ENCODE data around the gene PID1.

PID1 gene

DNA sequence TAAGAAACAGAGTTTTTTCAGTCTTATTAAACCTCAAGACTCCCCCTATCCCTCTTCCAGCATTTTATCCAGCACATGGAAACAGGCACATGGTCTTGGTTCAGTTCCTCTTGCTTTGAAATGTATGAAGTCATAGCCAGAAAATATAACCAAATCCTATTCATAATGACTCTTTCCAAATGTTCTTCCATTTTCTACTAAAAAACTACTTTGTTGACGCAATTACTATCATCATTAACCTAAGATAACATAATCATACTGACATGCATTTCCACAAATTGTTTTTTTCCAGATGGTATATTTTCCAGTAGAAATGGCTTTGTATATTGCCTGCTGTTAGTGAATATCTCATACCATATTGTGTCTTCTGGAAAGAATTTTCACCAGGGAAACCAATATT, 261.3 kb downstream of the PID1 start:
- no peak for DNase-seq (ENCODE audit: low spot score)

DNA sequence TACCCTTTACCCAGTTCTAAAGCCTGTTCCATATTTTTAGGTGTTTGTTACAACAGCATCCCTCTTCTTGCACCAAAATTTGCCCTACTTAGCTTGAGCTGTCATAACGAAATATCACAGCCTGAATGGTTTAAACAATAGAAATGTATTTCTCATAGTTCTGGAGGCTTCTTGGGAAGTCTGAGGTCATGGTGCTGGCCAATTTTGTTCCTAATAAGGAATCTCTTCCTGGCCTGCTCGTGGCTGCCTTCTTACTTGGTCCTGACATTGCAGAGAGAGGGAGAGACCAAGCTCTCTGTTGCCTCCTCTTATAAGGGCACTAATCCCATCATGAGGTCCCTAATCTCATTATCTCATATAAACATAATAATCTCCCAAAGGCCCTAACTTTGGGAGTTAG, 267.8 kb downstream of the PID1 start:
- DNase-seq (ENCODE audit: low spot score): no peak

DNA sequence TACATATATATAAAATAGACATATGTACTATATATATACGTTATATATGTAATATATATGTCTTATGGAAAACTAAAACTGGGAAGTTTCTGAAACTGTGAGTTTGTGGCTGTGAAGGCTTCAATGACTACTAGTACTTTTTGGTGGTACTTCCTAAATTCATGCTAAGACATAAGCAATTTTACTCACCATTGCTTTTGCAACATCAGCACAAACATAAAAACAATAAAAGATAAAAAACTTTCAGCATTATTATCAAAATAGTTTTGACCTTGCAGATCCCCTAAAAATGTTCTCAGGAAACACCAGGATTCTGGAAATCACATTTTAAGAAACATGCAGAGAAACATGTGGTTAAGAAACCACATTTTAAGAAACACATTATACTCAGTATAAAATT, 269.9 kb downstream of the PID1 start:
- DNase-seq (ENCODE audit: low spot score): no peak

DNA sequence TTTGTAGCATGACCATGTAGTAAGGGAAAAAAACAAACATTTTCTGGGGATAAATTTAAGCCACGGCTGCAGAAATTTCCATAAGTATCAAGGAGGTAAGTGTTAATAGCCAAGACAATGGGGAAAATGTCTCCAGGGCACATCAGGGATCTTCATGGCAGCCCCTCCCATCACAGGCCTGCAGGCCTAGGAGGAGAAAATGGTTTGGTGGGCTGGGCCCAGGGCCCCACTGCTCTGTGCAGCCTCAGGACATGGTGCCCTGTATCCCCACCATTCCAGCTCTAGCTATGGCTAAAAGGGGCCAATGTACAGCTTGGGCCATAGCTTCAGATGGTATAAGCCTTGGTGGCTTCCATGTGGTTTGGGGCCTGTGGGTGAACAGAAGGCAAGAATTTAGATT, 271.8 kb downstream of the PID1 start:
- no peak for DNase-seq (ENCODE audit: low spot score)

DNA sequence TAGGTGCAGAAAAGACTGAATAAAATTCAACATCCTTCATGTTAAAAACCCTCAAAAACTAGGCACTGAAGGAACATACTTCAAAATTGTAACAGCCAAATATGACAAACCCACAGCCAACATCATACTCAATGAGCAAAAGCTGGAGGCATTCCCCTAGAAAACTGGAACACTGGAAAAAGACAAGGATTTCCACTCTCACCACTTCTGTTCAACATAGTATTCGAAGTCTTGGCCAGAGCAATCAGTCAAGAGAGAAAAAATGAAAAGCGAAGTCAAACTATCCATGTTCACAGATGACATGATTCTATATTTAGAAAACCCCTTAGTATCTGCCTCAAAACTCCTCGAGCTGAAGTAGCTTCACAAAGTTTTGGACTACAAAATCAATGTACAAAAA, 282.3 kb downstream of the PID1 start:
- DNase-seq (ENCODE audit: low spot score): no peak

DNA sequence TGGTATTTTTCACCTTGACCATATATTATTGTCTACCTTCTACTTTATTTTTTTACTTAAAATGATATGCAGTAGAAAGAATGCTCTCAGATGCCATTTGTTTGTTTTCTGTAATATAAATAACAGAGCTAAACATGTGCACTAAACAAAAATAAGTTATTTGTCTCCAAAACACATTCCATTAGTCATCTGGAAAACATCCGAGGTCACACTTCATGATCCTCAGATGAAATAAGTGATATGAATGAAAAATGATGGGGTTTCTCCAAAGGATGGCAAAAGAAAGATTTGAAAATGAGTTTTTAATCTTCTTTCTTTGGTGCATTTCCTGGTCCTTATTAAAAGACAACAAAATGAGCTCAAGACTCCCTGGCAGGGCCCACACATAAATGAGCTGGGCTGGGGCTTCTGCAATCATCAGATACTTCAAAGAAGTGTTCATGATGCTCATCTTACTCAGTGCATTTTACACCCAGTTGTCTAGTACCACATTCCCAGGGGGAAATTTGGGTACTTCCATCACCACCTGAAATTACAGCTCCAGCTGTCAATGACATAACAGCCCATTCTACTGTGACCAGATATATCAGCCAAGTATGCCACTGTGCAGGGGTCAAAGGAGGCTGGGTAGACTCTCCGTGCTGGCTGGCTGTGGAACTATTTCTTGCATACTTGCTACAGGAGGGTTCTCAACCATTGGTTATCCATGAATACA, 283.5 kb downstream of the PID1 start:
- no peak for DNase-seq (ENCODE audit: low spot score)

DNA sequence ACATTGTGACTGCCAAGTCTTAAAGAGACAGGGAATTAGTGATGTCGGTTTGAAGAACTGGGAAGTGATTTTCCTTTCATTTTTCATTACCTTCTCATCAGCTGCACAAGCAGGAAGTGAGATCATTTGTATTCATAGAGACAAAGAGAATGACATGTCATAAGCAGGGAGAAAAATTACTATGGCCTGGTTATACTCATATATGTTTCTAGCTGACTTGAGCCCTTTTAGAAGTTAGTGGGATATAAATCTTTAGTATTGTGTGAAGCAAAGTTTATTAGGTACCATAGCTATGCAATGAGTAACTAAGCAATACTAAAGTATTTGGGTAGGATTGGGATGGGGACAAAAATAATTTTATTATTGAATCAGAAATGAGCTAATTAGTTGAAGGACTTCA, 284.1 kb downstream of the PID1 start:
- DNase-seq (ENCODE audit: low spot score): no peak

DNA sequence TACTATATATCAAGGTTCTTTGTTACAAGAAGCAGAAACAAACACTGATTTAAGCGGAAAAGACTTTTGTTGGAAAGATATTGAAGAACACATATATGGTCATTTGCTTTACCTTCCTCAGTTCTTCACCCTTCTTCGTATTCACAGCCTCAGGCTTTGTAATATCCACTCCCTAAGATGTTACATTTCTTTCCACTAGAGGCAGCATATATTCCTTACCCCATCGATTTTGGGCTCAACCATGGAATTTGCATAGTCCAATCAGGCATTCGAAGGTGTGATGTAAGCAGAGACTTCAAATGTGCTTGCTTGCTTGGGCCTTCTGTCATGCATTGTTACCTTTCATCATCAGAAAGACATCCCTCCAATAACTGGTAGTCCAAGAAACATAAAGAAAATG, 287.4 kb downstream of the PID1 start:
- no peak for DNase-seq (ENCODE audit: low spot score)

DNA sequence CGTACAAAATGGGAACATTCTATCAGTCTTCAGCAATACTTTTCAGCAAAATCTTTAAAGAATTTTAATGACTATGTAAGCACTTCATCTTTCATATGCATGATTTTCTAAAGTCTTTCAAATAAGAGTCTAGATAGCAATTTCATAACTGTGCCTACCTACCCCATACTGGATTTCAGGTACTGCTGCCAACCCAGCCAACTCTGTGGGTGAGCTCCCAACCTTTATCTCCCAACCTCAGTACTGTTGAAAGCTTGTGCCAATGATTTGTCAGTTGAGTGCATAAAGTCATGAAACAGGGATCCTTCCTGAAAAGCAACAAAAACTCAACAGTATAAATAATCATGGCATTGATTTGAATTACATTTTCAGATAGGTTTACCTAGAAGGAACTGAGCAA, 296.9 kb downstream of the PID1 start:
- DNase-seq (ENCODE audit: low spot score): no peak

Data from hematopoietic multipotent progenitor cell treated with erythropoietin and hydrocortisone succinate and interleukin-3 and kit ligand, for 15 days (in vitro differentiated cells).